OCI-LY3 (cell line): ENCODE data around the gene ITPR1.

ENCODE experiments used
- H2AFZ ChIP-seq: fragments of 200-600, 300-600 bp; shearing (Covaris generic); 2 replicates; pipeline ENCODE4 v1.6.0; 2014; ENCODE audit warnings: antibody characterized with exemption, low read depth, low read length
- H3K27ac ChIP-seq: fragments of 200-600, 300-600 bp; sonication (generic); 2 replicates; pipeline ENCODE4 v1.5.1; 2014; ENCODE audit warnings: mild to moderate bottlenecking, low read length, moderate library complexity, mixed read lengths
- H3K27me3 ChIP-seq: fragments of 200-600, 300-600 bp; sonication (generic); 2 replicates; pipeline ENCODE4 v1.6.1; 2014; ENCODE audit warnings: low read depth, low read length, mixed read lengths
- H3K36me3 ChIP-seq: fragments of 200-600, 300-600 bp; sonication (generic); replicated peaks from 2 replicates; pipeline ENCODE3; 2014; ENCODE audit warnings: low read depth, low read length, mixed read lengths
- H3K4me1 ChIP-seq: fragments of 300-600, 200-600 bp; sonication (generic); 2 replicates; pipeline ENCODE4 v1.6.1; 2014; ENCODE audit warnings: low read length, mixed read lengths
- H3K4me2 ChIP-seq: fragments of 200-600, 300-600 bp; sonication (generic); 2 replicates; pipeline ENCODE4 v1.6.1; 2014; ENCODE audit warnings: low read length, mixed read lengths
- H3K4me3 ChIP-seq: fragments of 300-600, 200-600 bp; sonication (generic); 2 replicates; pipeline ENCODE4 v1.5.1; 2014; ENCODE audit warnings: antibody characterized with exemption, mild to moderate bottlenecking, low read length, moderate library complexity
- H3K79me2 ChIP-seq: fragments of 300-600, 200-600 bp; shearing (Covaris generic); 2 replicates; pipeline ENCODE4 v1.6.1; 2014; ENCODE audit warnings: mild to moderate bottlenecking, low read length, mixed read lengths
- H3K9ac ChIP-seq: fragments of 300-600, 200-600 bp; shearing (Covaris generic); 2 replicates; pipeline ENCODE4 v1.6.0; 2014; ENCODE audit warnings: mild to moderate bottlenecking, low read length, moderate library complexity
- H3K9me3 ChIP-seq: fragments of 200-600, 300-600 bp; shearing (Covaris generic); 2 replicates; pipeline ENCODE4 v1.6.1; 2014; ENCODE audit warnings: low read length, mixed read lengths; ENCODE audit not compliant: insufficient read depth
- H4K20me1 ChIP-seq: fragments of 200-600, 300-600 bp; sonication (generic); 2 replicates; pipeline ENCODE4 v1.6.1; 2016; ENCODE audit warnings: low read length, mixed read lengths; ENCODE audit not compliant: insufficient read depth
- EZH2phosphoT487 ChIP-seq: fragments of 200-600 bp; shearing (Covaris generic); IDR thresholded peaks from 2 replicates; pipeline ENCODE4 v1.6.1; 2018; ENCODE audit warnings: antibody characterized with exemption, mixed run types, low read depth
- TF ChIP-seq, protein P1 (sequence below): fragments of 200-600, 300-600 bp; sonication (generic); IDR thresholded peaks from 2 replicates; pipeline ENCODE4 v1.5.1; 2014; ENCODE audit warnings: antibody characterized with exemption, low read length, low read depth

The ITPR1 gene

DNA sequence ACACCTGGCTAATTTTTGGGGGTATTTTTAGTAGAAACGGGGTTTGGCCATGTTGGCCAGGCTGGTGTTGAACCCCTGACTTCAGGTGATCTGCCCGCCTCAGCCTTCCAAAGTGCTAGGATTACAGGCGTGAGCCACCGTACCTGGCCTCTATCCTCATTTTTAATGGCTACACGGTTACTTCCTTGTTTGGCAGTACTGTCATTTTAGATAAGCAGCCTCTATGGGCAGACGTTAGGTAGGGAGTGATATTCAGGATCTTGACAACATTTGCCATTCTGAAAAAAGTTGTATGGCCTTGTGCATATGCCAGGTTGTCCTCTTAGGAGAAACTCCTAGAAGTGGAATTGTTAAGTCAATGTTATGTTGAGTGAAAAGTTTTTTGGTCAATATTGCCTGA, 141.7 kb downstream of the ITPR1 start:
- TF ChIP-seq, protein P1, sequence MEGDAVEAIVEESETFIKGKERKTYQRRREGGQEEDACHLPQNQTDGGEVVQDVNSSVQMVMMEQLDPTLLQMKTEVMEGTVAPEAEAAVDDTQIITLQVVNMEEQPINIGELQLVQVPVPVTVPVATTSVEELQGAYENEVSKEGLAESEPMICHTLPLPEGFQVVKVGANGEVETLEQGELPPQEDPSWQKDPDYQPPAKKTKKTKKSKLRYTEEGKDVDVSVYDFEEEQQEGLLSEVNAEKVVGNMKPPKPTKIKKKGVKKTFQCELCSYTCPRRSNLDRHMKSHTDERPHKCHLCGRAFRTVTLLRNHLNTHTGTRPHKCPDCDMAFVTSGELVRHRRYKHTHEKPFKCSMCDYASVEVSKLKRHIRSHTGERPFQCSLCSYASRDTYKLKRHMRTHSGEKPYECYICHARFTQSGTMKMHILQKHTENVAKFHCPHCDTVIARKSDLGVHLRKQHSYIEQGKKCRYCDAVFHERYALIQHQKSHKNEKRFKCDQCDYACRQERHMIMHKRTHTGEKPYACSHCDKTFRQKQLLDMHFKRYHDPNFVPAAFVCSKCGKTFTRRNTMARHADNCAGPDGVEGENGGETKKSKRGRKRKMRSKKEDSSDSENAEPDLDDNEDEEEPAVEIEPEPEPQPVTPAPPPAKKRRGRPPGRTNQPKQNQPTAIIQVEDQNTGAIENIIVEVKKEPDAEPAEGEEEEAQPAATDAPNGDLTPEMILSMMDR: no peak
- no peak for TF ChIP-seq EZH2phosphoT487
- no peaks in the 10 kb centered on the region for H3K36me3 ChIP-seq
- no peak overlapping the region for H3K9ac ChIP-seq
- H3K9me3 ChIP-seq: no peaks in the 10 kb centered on the region
- no peak overlapping the region for H3K4me2 ChIP-seq
- H3K27me3 ChIP-seq: 0 out of 2 replicates have a peak, but pooled peaks cover 9% of the 10 kb centered on the region
- no peak overlapping the region for H2AFZ ChIP-seq
- H3K79me2 ChIP-seq: no peaks in the 10 kb centered on the region
- H3K27ac ChIP-seq: no peak overlapping the region
- H3K4me1 ChIP-seq: no peaks in the 10 kb centered on the region
- no peak overlapping the region for H3K4me3 ChIP-seq
- H4K20me1 ChIP-seq: no peaks in the 10 kb centered on the region

- Histone ChIP-seq H2AFZ (no peak overlapping the region), H3K9ac (no peak overlapping the region), H4K20me1 (no peaks in the 10 kb centered on the region), H3K79me2 (no peaks in the 10 kb centered on the region), H3K27ac (no peak overlapping the region), H3K27me3 (0 out of 2 replicates have a peak, but pooled peaks cover 9% of the 10 kb centered on the region), H3K4me3 (no peak overlapping the region), H3K36me3 (no peaks in the 10 kb centered on the region), H3K4me2 (no peak overlapping the region), H3K9me3 (no peaks in the 10 kb centered on the region), H3K4me1 (no peaks in the 10 kb centered on the region)
- no peak for TF ChIP-seq EZH2phosphoT487
- TF ChIP-seq, protein P1: no peak
These were observed 144.1 kb downstream of the ITPR1 start for GRCh38 chr3:4637265-4637664.

DNA sequence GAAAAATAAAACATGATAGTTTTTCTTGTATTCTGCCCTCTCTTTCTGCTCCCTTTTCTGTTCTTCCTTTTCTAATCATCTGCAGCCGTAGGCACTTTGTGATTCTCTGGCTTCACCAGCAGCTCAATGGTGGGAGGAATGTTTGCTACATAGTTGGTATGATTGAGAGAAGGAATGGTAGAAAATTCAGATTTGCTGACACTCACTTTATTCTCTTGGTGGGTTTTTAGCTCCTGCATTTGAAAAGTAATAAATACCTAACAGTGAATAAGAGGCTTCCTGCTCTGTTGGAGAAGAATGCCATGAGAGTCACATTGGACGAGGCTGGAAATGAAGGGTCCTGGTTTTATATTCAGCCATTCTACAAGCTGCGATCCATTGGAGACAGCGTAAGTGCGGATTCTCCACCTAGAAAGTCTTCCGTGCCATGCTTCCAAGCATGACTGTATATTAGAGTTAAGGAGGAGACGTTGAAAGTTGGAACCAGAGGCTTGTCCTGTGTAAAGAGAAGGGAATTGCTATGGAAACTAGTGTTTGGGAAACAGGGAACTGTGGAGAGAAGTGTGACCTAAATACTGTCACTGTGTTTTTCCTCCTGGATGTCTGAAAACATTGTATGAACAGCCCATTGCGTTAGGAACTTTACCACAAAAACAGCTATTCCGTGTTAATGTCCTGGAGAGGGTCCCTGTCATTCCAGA, 148.9 kb downstream of the ITPR1 start:
- TF ChIP-seq, protein P1: no peak
- TF ChIP-seq EZH2phosphoT487: no peak
- Histone ChIP-seq H3K36me3 (no peaks in the 10 kb centered on the region), H3K9ac (no peak overlapping the region), H2AFZ (no peak overlapping the region), H3K27ac (no peak overlapping the region), H3K9me3 (no peaks in the 10 kb centered on the region), H3K4me2 (no peak overlapping the region), H4K20me1 (no peaks in the 10 kb centered on the region), H3K4me3 (no peak overlapping the region), H3K79me2 (no peaks in the 10 kb centered on the region), H3K27me3 (0 out of 2 replicates have a peak, but pooled peaks cover 9% of the 10 kb centered on the region), H3K4me1 (no peaks in the 10 kb centered on the region)

- H3K4me2 ChIP-seq: no peak overlapping the region
- no peak overlapping the region for H2AFZ ChIP-seq
- H3K9me3 ChIP-seq: no peaks in the 10 kb centered on the region
- TF ChIP-seq, protein P1: no peak
- no peak for TF ChIP-seq EZH2phosphoT487
- no peaks in the 10 kb centered on the region for H4K20me1 ChIP-seq
- H3K4me1 ChIP-seq: no peaks in the 10 kb centered on the region
- H3K27me3 ChIP-seq: 0 out of 2 replicates have a peak, but pooled peaks cover 3% of the 10 kb centered on the region
- H3K79me2 ChIP-seq: no peaks in the 10 kb centered on the region
- H3K9ac ChIP-seq: no peak overlapping the region
- no peaks in the 10 kb centered on the region for H3K36me3 ChIP-seq
- H3K27ac ChIP-seq: no peak overlapping the region
- H3K4me3 ChIP-seq: no peak overlapping the region
These were observed 149.5 kb downstream of the ITPR1 start for GRCh38 chr3:4642611-4643010.
